Stimulated activated CD4-positive, alpha-beta T cell treated with anti-CD3 and anti-CD28 coated beads, TNF-alpha, amount 100 ng/mL, for 4 hours (primary cell): ENCODE results near the gene IDI1.

ENCODE experiments used
- DNase-seq, 3 experiments: peaks; one replicate each; pipeline ENCODE4 v3.0.0-alpha.2; 2020; ENCODE audit warnings: low read depth in 3 of 3

The IDI1 gene

DNA sequence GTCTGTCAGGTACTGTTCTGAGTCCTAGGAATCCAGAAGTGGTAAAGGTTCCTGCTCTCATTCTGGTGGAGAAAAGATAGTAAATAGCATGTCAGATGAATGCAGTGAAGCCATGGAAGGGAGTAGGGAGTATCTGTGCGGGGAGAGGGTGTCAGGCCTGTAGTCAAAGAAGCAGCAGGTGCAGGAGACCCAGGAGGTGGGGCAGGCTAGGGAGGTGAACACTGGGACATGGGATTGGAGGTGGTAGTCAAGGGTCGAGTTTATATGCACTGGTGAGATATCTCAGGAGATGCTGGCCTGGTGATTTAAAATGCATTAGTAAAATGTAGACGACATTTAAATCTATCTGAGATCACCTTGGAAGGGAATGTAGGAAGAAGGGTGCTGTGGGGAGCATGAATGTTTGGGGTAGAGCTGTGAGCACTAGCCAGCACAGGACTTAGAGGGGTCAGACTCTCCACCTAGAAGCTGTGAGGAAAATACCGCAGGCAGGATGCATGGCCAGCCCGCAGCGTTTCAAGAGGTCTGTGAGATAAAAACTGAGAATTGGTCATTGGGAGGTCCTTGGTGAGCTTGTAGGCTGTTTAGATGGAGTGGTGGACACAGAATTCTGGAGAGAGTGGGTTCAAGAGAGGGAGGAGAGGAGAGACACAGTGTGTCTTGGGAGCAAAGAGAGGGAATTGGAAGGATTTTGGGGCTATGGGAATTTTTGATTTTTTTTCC is 53.9 kb downstream of the IDI1 start:
- DNase-seq, result no peak

DNA sequence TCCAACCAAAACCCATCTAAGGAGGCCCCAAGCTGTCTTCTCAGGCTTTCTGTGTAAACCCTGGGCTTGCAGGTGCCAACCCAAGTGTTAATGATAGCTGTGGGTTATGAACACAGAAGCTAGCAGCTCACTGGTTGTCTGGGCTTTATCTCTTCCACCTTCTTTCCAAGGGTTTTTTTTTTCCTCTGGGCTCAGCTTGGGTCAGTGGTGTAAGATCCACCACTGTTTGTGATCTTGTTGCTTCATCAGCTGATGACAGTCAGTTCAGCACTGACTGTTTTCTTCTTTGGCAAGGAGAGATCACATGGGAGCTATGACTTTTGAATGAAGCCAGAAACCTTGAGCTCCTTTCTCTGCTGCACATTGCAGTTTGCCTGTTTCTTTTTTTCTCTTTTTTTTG is 56.0 kb downstream of the IDI1 start:
- DNase-seq, result no peak

- DNase-seq, result no peak
Observed at GRCh38 chr10:992467-992866, 56.5 kb downstream of the IDI1 start.

DNA sequence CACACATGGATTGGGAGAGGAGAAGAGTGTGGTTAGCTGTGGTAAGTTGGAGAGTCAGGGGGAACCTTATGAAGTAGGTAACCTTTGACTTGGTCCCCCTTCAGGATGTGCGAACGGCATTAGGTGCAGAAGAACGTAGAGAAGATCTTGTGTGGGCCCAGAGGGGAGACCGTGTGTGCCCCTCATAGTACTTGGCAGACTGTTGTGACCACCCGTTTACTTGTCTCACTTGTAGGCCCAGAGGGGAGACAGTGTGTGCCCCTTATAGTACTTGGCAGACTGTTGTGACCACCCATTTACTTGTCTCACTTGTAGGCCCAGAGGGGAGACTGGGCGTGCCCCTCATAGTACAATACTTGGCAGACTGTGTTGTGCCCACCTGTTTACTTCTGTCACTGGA is 58.1 kb downstream of the IDI1 start:
- DNase-seq, result no peak
